GM18873 (cell line): Measurements from ENCODE around the gene TANC1.

Source experiments
- ATAC-seq: cut with Tn5 transposase; IDR thresholded peaks from one replicate; pipeline ENCODE4 v1.9.1; 2021; ENCODE audit warnings: mild to moderate bottlenecking, moderate library complexity, moderate number of reproducible peaks; ENCODE audit not compliant: unreplicated experiment, low FRiP score

The TANC1 gene

GRCh38 chr2:159206736-159207380 is 238.4 kb downstream of the TANC1 start:
- ATAC-seq = no peak

DNA sequence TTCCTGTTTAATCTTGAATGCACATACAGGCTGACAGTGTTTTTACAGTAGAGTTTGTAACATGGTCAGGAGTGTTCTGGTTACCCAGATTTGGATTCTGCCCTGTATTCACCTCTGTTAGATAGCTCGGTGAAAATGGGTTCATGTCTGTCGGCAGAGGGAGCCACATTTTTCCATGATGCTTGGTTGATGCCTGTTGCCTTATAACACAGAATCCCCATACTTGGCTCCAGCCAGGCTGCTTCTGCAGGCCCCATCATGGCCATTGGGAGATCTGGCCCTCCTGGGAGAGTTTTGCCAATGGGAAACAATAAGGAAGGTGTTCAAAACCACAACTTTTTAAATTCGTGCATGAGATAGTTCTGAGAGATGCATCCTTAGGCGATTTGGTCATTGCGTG is 240.0 kb downstream of the TANC1 start:
- ATAC-seq = no peak

DNA sequence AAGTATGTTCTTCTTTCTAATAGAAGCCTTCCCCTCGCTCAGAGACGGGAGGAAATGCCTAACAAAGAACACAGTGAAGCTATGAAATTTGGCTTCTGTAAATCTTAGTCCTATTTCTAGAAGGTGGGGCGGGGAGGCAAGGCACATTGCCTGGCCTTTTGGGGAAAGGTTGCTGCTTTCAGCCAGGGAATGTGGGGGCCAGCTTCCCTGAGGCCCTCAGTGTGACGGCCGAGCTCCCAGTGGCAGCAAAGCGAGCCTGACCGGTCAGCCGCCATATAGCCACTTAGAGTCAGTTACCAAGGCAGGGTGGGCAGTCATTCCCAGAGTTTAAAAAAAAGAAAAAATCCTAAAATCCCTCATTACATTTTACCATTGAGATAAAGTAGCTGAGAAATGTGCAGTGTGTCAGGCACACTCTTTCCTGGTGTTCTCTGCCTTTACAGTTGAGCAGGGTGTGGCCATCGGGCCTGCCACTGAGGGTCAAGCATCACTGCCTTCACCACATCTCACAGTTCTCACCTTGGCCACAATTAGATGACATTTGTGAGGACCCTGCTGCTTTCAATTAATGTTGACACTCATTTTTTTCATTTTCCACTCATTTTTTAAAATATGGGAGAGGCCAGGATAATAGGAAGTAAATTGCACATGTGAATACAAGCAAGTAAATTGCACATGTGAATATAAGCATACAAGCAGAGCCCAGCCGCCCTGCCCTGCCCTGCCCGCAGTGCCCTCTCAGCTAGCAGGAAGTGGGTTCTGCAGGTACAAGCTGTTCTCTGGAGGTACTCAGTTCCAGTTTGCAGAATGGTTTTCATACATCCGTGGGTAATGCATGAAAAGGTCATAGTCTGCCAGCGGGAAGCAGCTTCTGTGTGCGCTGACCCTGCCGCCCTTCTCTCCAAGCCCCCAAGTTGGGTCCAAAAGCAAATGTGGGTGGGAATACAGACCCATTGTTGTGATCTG is 241.2 kb downstream of the TANC1 start:
- peak; percentile 66 for ATAC-seq

DNA sequence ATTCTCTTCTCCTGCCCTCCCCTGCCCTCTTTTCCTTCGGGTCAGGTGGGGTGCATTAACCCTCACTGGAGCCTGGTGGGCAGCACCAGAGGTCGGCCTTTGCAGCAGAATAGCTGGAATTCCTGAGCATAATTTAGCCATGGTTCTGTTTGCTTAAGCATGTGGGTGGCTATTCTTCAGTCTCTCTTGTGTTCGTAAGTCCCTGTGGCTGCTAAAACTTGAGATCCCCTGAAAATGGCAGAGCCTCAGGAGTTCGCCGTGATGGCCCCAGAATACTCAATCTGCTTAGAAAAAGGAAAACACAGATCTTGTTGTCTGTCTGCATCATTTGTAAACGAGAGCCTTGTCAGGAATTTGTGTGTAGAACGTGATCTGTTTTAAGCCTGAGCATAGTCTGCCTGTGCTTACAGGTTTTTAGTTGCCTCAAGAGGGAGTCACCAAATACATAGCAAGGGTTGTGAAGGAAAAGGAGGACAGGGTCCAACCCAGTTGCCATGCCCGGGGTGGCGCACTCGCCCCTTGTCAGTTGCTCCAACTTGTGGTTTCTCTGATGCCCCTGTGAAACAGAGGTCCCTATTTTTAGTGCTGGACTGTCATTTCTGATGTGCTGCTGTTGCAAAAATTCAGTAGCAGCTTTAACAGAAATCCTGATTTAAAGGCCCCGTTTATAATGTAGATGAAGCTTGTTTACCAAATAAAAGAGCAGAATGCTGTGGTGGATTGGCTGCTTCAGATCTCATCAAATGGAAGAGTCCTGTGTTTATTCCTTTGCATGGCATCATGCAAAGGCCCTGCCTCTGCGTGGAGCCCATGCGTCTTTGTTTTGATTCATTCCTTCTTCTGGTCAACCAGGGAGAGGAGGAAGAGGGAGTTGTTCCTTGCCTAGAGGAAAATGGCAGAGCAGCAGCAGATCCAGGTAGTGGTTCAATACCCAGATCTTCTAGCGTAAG is 243.3 kb downstream of the TANC1 start:
- no peak for ATAC-seq

DNA sequence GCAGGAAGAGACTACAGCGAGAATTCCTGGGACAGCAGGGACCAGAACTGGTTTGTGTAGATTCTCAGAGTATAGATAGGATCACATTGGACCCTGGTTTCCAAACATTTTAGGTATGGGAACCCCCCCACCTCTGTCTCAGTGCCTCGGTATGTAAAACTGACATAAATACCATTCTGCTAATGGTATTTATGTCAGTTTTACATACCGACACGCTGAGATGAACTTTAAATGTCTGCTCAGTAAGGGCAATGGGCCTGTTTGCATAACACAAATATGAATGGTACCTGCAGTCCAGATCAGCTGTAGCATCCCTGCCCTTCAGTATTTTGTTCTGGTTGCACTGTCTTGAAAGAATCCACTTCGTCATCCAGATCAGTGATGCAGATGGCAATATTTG is 244.9 kb downstream of the TANC1 start:
- no peak for ATAC-seq

- ATAC-seq = no peak
These were observed 246.0 kb downstream of the TANC1 start for GRCh38 chr2:159214325-159214865.

DNA sequence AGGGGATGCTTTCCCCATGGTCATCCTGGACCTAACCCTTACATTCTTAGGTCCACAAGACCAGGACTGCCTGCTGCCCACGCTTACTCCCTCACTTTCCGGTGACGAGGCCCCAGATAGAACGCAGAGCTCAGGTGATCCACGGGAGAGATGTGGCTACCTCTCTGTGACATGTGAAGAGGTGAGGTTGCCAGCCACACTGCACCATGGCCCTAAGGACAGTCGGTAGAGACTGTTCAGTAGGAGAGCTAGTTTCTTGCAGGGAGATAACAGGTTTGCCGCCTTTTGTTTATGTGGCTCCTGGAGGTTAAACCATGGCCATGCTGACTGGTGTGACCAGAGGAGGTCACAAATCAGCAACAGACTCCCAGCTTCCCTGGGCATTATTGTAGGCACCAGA is 246.7 kb downstream of the TANC1 start:
- ATAC-seq = no peak

- no peak for ATAC-seq
These were observed 249.2 kb downstream of the TANC1 start for GRCh38 chr2:159217676-159218075.

- ATAC-seq = no peak
These were observed 249.9 kb downstream of the TANC1 start for GRCh38 chr2:159218389-159218788.

- no peak for ATAC-seq
These were observed 251.1 kb downstream of the TANC1 start for GRCh38 chr2:159219394-159219998.

DNA sequence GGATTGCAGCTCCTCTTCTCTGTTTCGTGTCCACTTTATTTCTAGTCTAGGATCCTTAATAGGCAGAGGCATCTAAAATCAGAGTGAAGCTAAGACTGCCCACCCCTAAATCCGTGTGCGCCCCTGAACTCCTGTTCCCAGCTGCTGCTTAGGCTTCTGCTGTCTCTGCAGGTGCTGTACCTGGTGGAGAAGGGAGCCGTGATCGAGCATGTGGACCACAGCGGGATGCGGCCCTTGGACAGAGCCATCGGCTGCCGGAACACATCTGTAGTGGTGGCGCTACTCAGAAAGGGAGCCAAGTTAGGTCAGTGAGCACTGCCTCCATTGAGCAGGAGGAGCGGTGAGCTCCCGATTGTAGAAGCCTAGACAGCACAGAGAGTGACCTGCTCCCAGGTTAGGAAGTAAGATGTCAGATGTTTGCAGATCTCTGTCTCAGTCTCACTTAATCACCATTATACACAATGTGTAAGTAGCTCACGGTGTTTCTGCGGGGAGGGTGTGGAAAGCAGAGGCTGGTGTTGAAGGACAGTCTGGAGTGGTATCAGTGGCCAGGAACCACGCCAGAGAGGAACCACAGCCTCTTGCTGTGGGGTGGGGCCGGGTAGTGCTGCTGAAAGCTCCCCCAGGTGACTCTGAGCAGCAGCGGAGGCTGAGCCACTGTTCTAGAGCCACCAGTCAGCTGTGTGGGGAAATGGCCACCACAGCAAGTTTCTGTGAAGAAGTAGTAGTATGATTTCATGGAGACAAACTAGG is 255.8 kb downstream of the TANC1 start:
- ATAC-seq = no peak

DNA sequence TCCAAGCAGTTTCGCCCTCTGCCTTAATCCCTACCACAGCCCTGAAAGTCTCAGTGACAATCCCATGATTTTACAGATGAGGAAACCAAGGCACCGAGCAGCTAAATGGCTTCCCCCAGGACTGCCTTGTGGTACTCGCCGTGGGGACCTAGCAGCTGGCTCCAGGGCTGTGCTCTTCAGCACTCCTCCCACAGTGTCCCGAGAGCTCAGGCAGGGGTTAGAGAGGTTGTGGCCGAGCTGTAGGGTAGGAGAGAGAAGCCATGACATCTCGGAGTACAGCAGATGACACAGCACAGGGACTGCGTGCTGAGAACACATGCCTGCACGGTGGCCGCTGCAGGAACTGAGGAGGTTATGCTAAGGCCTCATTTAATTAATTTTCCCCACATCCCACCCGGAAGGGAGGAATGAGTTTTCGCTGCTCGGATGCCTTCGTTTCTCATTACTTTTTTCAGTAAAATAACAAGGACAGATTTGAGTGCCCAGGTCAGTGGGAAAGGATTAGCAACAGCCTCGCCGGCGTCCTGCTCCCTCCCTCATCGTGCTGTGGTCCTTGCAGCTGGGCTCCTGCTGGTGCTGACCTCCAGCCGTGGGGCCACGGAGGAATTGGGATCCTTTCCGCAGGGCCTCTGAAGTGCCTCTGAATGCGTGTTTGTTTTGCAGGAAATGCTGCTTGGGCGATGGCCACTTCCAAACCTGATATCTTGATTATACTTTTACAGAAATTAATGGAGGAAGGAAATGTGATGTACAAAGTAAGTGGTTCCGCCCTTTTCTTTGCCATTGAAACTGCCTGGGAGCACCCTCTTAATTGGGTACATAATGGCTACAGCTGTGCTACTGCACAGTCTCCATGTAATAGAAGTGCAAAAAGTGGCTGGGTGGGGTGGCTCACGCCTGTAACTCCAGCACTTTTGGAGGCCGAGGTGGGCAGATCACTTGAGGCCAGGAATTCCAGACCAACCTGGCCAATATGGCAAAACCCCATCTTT is 256.9 kb downstream of the TANC1 start:
- ATAC-seq = no peak

GRCh38 chr2:159226059-159226461 is 257.6 kb downstream of the TANC1 start:
- no peak for ATAC-seq

DNA sequence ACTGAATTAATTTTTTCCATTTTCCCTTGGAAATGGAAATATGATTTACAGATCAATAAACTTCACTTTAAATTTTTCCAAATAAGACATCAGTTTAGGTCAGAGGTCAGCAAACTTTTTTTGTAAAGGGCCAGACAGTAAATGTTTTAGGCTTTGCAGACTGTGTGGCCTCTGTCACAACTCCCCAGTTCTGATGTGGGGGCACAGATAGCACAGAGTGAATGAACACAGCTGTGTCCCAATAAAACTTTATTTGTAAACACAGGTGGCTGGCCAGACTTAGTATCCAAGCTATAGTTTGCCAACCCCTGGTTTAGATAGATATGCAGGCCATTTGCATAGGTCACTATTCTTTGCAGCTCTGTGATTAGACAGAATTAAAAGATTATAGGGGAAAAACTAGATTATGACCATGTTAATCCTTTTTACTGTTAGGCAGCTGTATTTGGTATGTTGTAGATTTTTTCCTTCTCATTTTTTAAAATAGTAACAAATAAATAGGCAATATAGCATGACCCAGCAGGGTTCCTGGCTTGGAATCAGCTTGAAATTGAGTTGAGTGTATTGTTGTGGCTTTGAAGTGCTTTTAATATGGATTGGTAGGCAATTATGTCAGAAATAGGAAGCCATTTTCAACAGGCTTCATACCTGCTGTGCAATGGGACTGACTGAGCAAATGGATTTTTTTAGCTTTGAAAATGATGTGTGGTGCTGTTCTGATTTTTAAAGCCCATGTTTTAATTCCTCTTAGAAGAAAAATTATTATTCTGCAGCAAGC is 258.4 kb downstream of the TANC1 start:
- no peak for ATAC-seq

- ATAC-seq = no peak
These were observed 259.0 kb downstream of the TANC1 start for GRCh38 chr2:159227467-159227866.

GRCh38 chr2:159228081-159228581 is 259.7 kb downstream of the TANC1 start:
- no peak for ATAC-seq

DNA sequence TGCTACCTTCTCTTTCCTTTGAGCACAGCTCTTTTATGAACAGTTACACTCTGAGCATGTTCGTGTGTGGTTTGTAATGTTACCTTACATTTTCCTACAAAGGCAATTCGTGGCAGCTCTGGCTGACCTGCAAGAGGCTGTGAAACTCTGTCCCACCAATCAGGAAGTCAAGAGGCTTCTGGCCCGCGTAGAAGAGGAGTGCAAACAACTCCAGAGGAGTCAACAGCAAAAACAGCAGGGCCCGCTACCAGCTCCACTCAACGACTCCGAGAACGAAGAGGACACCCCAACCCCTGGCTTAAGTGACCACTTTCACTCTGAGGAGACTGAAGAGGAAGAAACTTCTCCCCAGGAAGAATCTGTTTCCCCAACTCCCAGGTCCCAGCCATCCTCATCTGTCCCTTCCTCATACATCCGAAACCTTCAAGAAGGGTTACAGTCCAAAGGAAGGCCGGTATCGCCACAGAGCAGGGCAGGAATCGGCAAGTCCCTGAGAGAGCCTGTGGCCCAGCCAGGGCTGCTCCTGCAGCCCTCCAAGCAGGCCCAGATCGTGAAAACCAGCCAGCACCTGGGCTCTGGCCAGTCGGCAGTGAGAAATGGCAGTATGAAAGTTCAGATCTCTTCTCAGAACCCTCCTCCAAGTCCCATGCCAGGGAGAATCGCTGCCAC is 261.2 kb downstream of the TANC1 start:
- no peak for ATAC-seq
